Calu3 (cell line): ENCODE measurements around the gene DZIP1. TPM values are rescaled to one million over a fixed set of nuclear protein-coding genes. Genes with fewer than 3 reads are reported as not detected.

Experiments used
- BruUV-seq: library from RNA; stranded (reverse); fragments of 400-500 nt; replicated peaks from 2 replicates; lab custom pipeline; 2021; lab: Mats Ljungman, UMichigan
- CTCF ChIA-PET: fragments of 300-600 bp; sonication (Branson Sonifier 250); formaldehyde crosslinking; loops from one replicate; lab custom pipeline; 2022; ENCODE audit warnings: antibody characterized with exemption; lab: Charles Lee
- DNase-seq: peaks from one replicate; pipeline ENCODE4 v3.0.0; 2022
- H3K27ac Mint-ChIP-seq: one replicate; pipeline ENCODE4 v1.8.0; 2022; ENCODE audit warnings: mixed read lengths; ENCODE audit not compliant: unreplicated experiment
- H3K27me3 Mint-ChIP-seq: one replicate; pipeline ENCODE4 v1.8.0; 2022; ENCODE audit warnings: mixed read lengths; ENCODE audit not compliant: unreplicated experiment
- H3K36me3 Mint-ChIP-seq: one replicate; pipeline ENCODE4 v1.8.0; 2022; ENCODE audit warnings: mild to moderate bottlenecking, moderate library complexity, mixed read lengths; ENCODE audit not compliant: insufficient read depth, unreplicated experiment
- H3K4me1 Mint-ChIP-seq: one replicate; pipeline ENCODE4 v1.8.0; 2022; ENCODE audit warnings: mild to moderate bottlenecking, low read depth, mixed read lengths; ENCODE audit not compliant: unreplicated experiment
- H3K4me3 Mint-ChIP-seq: one replicate; pipeline ENCODE4 v1.8.0; 2022; ENCODE audit warnings: mild to moderate bottlenecking, low read depth, moderate library complexity, mixed read lengths; ENCODE audit not compliant: unreplicated experiment
- H3K9me3 Mint-ChIP-seq: one replicate; pipeline ENCODE4 v1.8.0; 2022; ENCODE audit warnings: low read depth, mixed read lengths; ENCODE audit not compliant: unreplicated experiment
- intact Hi-C: fragments of 100-400 bp; cut with micrococcal nuclease; formaldehyde crosslinking; loops from one replicate; pipeline ENCODE4 v1.10.0; 2022; ENCODE audit not compliant: unreplicated experiment
- total RNA-seq: library from RNA; stranded (reverse); gene quantifications from 2 replicates; pipeline ENCODE4 v1.2.3, GENCODE V29; 2022
- TF ChIP-seq, protein P1 (sequence below): fragments of 200-600 bp; IDR thresholded peaks from one replicate; pipeline ENCODE4 v1.8.0; 2022; ENCODE audit warnings: antibody characterized with exemption; ENCODE audit not compliant: unreplicated experiment

Gene DZIP1
- total RNA-seq, 1 experiment from 2014 or later: 10.2 TPM

DNA sequence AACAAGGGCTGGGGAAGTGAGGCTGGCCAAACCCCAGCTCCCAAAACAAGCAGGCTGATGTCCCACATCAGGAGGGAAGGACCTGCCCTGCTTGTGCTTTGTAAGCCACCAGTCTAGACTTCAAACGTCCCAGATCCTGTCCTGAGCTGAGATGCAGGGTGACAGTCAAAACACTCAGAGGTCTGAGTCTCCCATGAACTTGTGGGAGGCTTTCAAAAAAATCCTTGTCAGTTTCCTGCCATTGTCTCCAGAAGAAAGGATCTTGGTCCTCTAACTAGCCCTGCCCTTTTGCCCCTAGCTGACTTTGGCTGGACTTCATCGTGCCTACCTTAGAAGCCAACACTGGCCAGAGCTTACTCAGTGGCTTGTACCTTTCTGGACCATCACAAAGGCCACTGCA is 43.3 kb downstream of the DZIP1 start:
- DNase-seq: no peak
- Mint-ChIP-seq H3K4me1 (peaks cover 22% of the 10 kb centered on the region), H3K4me3 (no peak overlapping the region), H3K36me3 (peaks cover 13% of the 10 kb centered on the region), H3K27me3 (no peaks in the 10 kb centered on the region), H3K27ac (no peak overlapping the region), H3K9me3 (no peaks in the 10 kb centered on the region)
- no TSS peak for BruUV-seq
- intact Hi-C loops: no loop called here
- CTCF ChIA-PET: no interaction called here
- TF ChIP-seq, protein P1, sequence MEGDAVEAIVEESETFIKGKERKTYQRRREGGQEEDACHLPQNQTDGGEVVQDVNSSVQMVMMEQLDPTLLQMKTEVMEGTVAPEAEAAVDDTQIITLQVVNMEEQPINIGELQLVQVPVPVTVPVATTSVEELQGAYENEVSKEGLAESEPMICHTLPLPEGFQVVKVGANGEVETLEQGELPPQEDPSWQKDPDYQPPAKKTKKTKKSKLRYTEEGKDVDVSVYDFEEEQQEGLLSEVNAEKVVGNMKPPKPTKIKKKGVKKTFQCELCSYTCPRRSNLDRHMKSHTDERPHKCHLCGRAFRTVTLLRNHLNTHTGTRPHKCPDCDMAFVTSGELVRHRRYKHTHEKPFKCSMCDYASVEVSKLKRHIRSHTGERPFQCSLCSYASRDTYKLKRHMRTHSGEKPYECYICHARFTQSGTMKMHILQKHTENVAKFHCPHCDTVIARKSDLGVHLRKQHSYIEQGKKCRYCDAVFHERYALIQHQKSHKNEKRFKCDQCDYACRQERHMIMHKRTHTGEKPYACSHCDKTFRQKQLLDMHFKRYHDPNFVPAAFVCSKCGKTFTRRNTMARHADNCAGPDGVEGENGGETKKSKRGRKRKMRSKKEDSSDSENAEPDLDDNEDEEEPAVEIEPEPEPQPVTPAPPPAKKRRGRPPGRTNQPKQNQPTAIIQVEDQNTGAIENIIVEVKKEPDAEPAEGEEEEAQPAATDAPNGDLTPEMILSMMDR: no peak

DNA sequence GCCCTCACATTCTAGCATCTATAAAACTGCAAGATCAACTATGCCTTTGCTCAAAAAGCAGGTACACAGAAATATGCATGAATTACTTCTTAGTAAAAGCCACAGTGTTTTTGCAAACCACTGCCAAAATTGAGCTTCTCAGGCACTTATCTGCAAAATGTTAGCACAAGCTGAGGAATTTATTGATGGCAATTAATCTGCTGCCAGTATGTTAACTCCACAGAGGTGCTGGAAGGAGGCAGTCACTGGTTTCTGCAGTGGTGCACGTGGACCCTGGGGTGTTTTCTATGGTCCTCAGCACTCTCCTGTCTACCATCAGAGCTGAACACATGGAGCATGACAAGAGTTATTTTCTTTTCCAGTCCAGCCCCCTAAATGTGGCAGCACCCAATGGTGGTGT is 47.8 kb downstream of the DZIP1 start:
- Mint-ChIP-seq H3K9me3 (no peaks in the 10 kb centered on the region), H3K27me3 (no peaks in the 10 kb centered on the region), H3K36me3 (no peaks in the 10 kb centered on the region), H3K4me3 (no peak overlapping the region), H3K4me1 (no peaks in the 10 kb centered on the region), H3K27ac (no peak overlapping the region)
- TF ChIP-seq, protein P1: no peak
- CTCF ChIA-PET: no interaction called here
- DNase-seq: no peak
- BruUV-seq: no TSS peak
- intact Hi-C loops: no loop called here

DNA sequence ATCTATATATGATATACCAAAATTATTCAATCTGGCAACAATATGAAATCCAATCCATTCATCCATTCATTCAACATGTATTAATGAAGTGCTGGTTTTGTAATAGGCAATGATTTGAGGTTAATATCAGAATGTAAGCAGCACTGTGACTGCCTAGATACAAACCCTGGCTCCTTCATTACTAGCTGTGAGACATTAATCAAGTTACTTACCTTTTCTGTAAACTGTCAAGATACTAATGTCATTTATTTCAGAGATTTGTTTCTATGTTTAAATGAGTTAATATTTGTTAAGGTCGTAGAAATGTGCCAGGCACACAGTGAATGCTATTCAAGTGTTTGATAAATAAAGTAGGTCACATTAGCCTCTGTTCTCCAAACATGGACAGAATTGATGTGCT is 51.0 kb downstream of the DZIP1 start:
- Mint-ChIP-seq H3K4me3 (no peak overlapping the region), H3K27ac (no peak overlapping the region), H3K4me1 (no peaks in the 10 kb centered on the region), H3K27me3 (no peaks in the 10 kb centered on the region), H3K36me3 (no peaks in the 10 kb centered on the region), H3K9me3 (no peaks in the 10 kb centered on the region)
- no peak for DNase-seq
- no TSS peak for BruUV-seq
- TF ChIP-seq, protein P1: no peak
- CTCF ChIA-PET: no interaction called here
- intact Hi-C loops: no loop called here

DNA sequence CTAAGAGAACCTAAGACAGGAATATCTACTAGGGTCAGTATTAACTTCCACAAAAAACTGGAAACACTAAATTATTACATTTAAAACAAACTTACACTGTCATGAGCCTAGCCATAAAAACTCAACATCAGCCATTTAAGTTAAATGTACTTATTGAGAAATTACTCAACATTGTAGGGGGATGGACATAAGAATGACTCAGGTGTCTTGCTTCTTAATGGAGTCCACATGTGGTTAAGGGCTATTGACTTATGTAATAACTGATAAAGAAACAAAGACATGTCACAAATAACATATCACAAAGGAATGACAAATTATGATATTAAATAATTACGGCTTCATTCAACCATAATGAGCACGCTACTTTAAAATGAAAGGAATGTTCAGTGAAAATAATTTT is 55.8 kb downstream of the DZIP1 start:
- intact Hi-C loops: no loop called here
- CTCF ChIA-PET: no interaction called here
- Mint-ChIP-seq H3K27ac (no peak overlapping the region), H3K4me3 (no peak overlapping the region), H3K9me3 (no peaks in the 10 kb centered on the region), H3K4me1 (no peaks in the 10 kb centered on the region), H3K27me3 (no peaks in the 10 kb centered on the region), H3K36me3 (no peaks in the 10 kb centered on the region)
- no TSS peak for BruUV-seq
- TF ChIP-seq, protein P1: no peak
- no peak for DNase-seq
